Osteocyte (in vitro differentiated cells): Measurements from ENCODE around the gene PDZD2. TPM values are rescaled to one million over a fixed set of nuclear protein-coding genes. Genes with fewer than 3 reads are reported as not detected.
"Not testable (repeated sequence)": the region's sequence is repeated elsewhere in the genome, so short reads cannot be mapped to it uniquely, and the experiment has no call there.

Experiments used
- DNase-seq: peaks from one replicate; pipeline ENCODE4 v3.0.0; 2021; ENCODE audit warnings: mixed read lengths; ENCODE audit not compliant: unreplicated experiment; ENCODE audit errors: extremely low spot score
- H3K27ac Mint-ChIP-seq: one replicate; pipeline ENCODE4 v1.8.0; 2021; ENCODE audit warnings: mild to moderate bottlenecking, mixed read lengths; ENCODE audit not compliant: unreplicated experiment
- H3K27me3 Mint-ChIP-seq: one replicate; pipeline ENCODE4 v1.8.0; 2021; ENCODE audit warnings: mixed read lengths; ENCODE audit not compliant: unreplicated experiment
- H3K36me3 Mint-ChIP-seq: one replicate; pipeline ENCODE4 v1.8.0; 2021; ENCODE audit warnings: mixed read lengths; ENCODE audit not compliant: unreplicated experiment
- H3K4me1 Mint-ChIP-seq: one replicate; pipeline ENCODE4 v1.8.0; 2021; ENCODE audit warnings: mixed read lengths; ENCODE audit not compliant: unreplicated experiment
- H3K4me3 Mint-ChIP-seq: one replicate; pipeline ENCODE4 v1.8.0; 2021; ENCODE audit warnings: mild to moderate bottlenecking, moderate library complexity, mixed read lengths; ENCODE audit not compliant: unreplicated experiment
- H3K9me3 Mint-ChIP-seq: one replicate; pipeline ENCODE4 v1.8.0; 2021; ENCODE audit warnings: mixed read lengths; ENCODE audit not compliant: unreplicated experiment
- CTCF ChIP-seq: fragments of 200-600 bp; sonication (generic); IDR thresholded peaks from 2 replicates; pipeline ENCODE4 v1.5.0; 2021; ENCODE audit warnings: antibody characterized with exemption, mild to moderate bottlenecking, moderate library complexity
- total RNA-seq: library from RNA; stranded (reverse); gene quantifications from 2 replicates; pipeline ENCODE4 v1.2.1, GENCODE V29; 2021

PDZD2 gene
- total RNA-seq, 1 donor from 2014 or later: 2.3 TPM

GRCh38 chr5:32109236-32109635 lies 470.3 kb downstream of the PDZD2 start:
- Mint-ChIP-seq H3K9me3 (no peaks in the 10 kb centered on the region), H3K36me3 (peaks cover 48% of the 10 kb centered on the region), H3K27me3 (no peaks in the 10 kb centered on the region), H3K4me3 (no peak overlapping the region), H3K27ac (peak overlapping the region; percentile 52), H3K4me1 (no peaks in the 10 kb centered on the region)
- TF ChIP-seq CTCF: no peak
- DNase-seq: no peak

GRCh38 chr5:32110111-32110696 lies 471.3 kb downstream of the PDZD2 start:
- Mint-ChIP-seq H3K9me3 (no peaks in the 10 kb centered on the region), H3K4me3 (no peak overlapping the region), H3K27ac (no peak overlapping the region), H3K4me1 (no peaks in the 10 kb centered on the region), H3K36me3 (peaks cover 45% of the 10 kb centered on the region), H3K27me3 (no peaks in the 10 kb centered on the region)
- no peak for TF ChIP-seq CTCF
- no peak for DNase-seq

GRCh38 chr5:32115985-32116384 lies 477.1 kb downstream of the PDZD2 start:
- Mint-ChIP-seq H3K27me3 (no peaks in the 10 kb centered on the region), H3K9me3 (no peaks in the 10 kb centered on the region), H3K4me1 (peaks cover 15% of the 10 kb centered on the region), H3K36me3 (peaks cover 33% of the 10 kb centered on the region), H3K4me3 (no peak overlapping the region), H3K27ac (peak overlapping the region; percentile 62)
- no peak for DNase-seq
- TF ChIP-seq CTCF: no peak

GRCh38 chr5:32116574-32117313 lies 477.8 kb downstream of the PDZD2 start:
- no peak for DNase-seq
- Mint-ChIP-seq H3K27me3 (no peaks in the 10 kb centered on the region), H3K27ac (peak overlapping the region; percentile 61), H3K4me1 (peaks cover 15% of the 10 kb centered on the region), H3K4me3 (no peak overlapping the region), H3K9me3 (no peaks in the 10 kb centered on the region), H3K36me3 (peaks cover 33% of the 10 kb centered on the region)
- no peak for TF ChIP-seq CTCF

GRCh38 chr5:32118922-32119321 lies 480.0 kb downstream of the PDZD2 start:
- H3K9me3 Mint-ChIP-seq, H3K4me3 Mint-ChIP-seq, DNase-seq, H3K27me3 Mint-ChIP-seq, H3K27ac Mint-ChIP-seq: not testable (repeated sequence)
- Mint-ChIP-seq H3K36me3 (peaks cover 36% of the 10 kb centered on the region), H3K4me1 (peaks cover 15% of the 10 kb centered on the region)
